Measurements from ENCODE around the gene SLC44A1.
A peak's percentile ranks its signal among the peaks of the same experiment; 100 is the strongest.

SLC44A1 gene

GRCh38 chr9:105438141-105438806 lies 193.8 kb downstream of the SLC44A1 start:
- H3K4me1 ChIP-seq (ENCODE audit: control insufficient read depth in 1 of 2, insufficient read depth in 2 of 2, low read length in 2 of 2) = no peaks in the 10 kb centered on the region
- no peak overlapping the region for H3K27ac ChIP-seq (ENCODE audit: low read length)
- no peaks in the 10 kb centered on the region for H3K27me3 ChIP-seq (ENCODE audit: low read depth, low read length)
- H3K9me3 ChIP-seq (ENCODE audit: control insufficient read depth in 1 of 2, low read length in 2 of 2) = no peaks in the 10 kb centered on the region
- H3K36me3 ChIP-seq (ENCODE audit: control insufficient read depth in 1 of 2, insufficient read depth in 2 of 2, low read length in 2 of 2) = no peaks in the 10 kb centered on the region
- peak overlapping the region in 1 of 2 donors; percentile 2 for H3K4me3 ChIP-seq (ENCODE audit: low read depth in 1 of 2, low read length in 2 of 2)

DNA sequence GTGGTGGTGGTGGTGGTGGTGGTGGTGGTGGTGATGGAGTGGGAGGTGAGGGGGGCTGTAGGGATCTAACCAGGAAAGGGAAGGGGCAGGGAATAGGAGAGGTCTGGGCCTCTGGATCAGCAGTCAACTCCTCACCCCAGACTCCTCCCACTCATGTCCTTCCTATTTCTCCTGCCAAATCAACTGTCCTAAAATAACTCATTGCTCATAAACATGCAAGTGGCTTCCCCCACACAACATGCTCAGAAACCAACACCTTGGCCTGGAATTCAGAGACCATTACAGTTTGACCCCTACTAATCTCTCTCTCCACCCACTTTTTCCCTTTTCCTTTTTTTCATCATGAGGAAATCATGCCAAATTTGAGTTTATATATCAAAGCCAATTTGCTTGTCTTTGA lies 195.0 kb downstream of the SLC44A1 start:
- no peak overlapping the region for H3K4me3 ChIP-seq (ENCODE audit: low read depth in 1 of 2, low read length in 2 of 2)
- no peak overlapping the region for H3K27ac ChIP-seq (ENCODE audit: low read length)
- H3K9me3 ChIP-seq (ENCODE audit: control insufficient read depth in 1 of 2, low read length in 2 of 2) = no peaks in the 10 kb centered on the region
- H3K4me1 ChIP-seq (ENCODE audit: control insufficient read depth in 1 of 2, insufficient read depth in 2 of 2, low read length in 2 of 2) = no peaks in the 10 kb centered on the region
- H3K27me3 ChIP-seq (ENCODE audit: low read depth, low read length) = no peaks in the 10 kb centered on the region
- no peaks in the 10 kb centered on the region for H3K36me3 ChIP-seq (ENCODE audit: control insufficient read depth in 1 of 2, insufficient read depth in 2 of 2, low read length in 2 of 2)

DNA sequence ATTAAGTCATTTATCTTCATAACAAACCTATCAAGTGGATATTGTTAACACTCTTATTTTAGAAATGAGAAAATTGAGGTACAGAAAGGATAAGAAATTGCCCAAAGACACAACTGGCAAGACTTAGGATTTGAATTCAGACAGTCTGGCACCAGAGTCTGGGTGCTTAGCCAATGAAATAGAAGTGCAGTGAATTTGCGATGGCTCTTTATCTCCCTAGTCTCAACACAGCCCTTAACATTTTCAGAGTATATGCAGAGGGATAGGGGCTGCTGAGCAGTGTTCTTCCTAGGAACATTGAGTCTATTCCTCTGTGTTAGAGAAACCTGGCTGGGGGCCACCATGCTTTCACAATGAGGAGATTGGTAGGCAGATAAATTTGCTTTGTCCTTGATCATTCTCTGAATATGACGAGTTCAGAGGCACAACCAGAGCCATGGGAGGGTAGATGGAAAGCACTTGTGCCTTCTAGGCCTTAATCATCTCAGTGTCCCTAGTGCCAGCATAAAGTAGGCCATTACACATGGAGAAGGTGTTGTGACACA lies 197.2 kb downstream of the SLC44A1 start:
- no peaks in the 10 kb centered on the region for H3K9me3 ChIP-seq (ENCODE audit: control insufficient read depth in 1 of 2, low read length in 2 of 2)
- H3K4me1 ChIP-seq (ENCODE audit: control insufficient read depth in 1 of 2, insufficient read depth in 2 of 2, low read length in 2 of 2) = no peaks in the 10 kb centered on the region
- no peak overlapping the region for H3K27ac ChIP-seq (ENCODE audit: low read length)
- no peaks in the 10 kb centered on the region for H3K27me3 ChIP-seq (ENCODE audit: low read depth, low read length)
- H3K4me3 ChIP-seq (ENCODE audit: low read depth in 1 of 2, low read length in 2 of 2) = no peak overlapping the region
- H3K36me3 ChIP-seq (ENCODE audit: control insufficient read depth in 1 of 2, insufficient read depth in 2 of 2, low read length in 2 of 2) = no peaks in the 10 kb centered on the region

- Histone ChIP-seq H3K9me3 (ENCODE audit: control insufficient read depth in 1 of 2, low read length in 2 of 2) (no peaks in the 10 kb centered on the region), H3K4me1 (ENCODE audit: control insufficient read depth in 1 of 2, insufficient read depth in 2 of 2, low read length in 2 of 2) (no peaks in the 10 kb centered on the region), H3K27ac (ENCODE audit: low read length) (no peak overlapping the region), H3K36me3 (ENCODE audit: control insufficient read depth in 1 of 2, insufficient read depth in 2 of 2, low read length in 2 of 2) (no peaks in the 10 kb centered on the region), H3K4me3 (ENCODE audit: low read depth in 1 of 2, low read length in 2 of 2) (no peak overlapping the region), H3K27me3 (ENCODE audit: low read depth, low read length) (no peaks in the 10 kb centered on the region)
Observed at GRCh38 chr9:105443121-105443520, 198.7 kb downstream of the SLC44A1 start.

- H3K27ac ChIP-seq (ENCODE audit: low read length) = no peak overlapping the region
Observed at GRCh38 chr9:105444130-105444529, 199.7 kb downstream of the SLC44A1 start.

GRCh38 chr9:105445203-105445881 lies 200.9 kb downstream of the SLC44A1 start:
- Histone ChIP-seq H3K9me3 (ENCODE audit: control insufficient read depth in 1 of 2, low read length in 2 of 2) (no peaks in the 10 kb centered on the region), H3K27ac (ENCODE audit: low read length) (no peak overlapping the region), H3K4me3 (ENCODE audit: low read depth in 1 of 2, low read length in 2 of 2) (no peak overlapping the region)

More at GRCh38 chr9:105444130-105444529, 199.7 kb downstream of the SLC44A1 start:
- H3K36me3 ChIP-seq (ENCODE audit: control insufficient read depth in 1 of 2, insufficient read depth in 2 of 2, low read length in 2 of 2) = no peaks in the 10 kb centered on the region
- H3K4me3 ChIP-seq (ENCODE audit: low read depth in 1 of 2, low read length in 2 of 2) = no peak overlapping the region
- H3K9me3 ChIP-seq (ENCODE audit: control insufficient read depth in 1 of 2, low read length in 2 of 2) = no peaks in the 10 kb centered on the region
- H3K4me1 ChIP-seq (ENCODE audit: control insufficient read depth in 1 of 2, insufficient read depth in 2 of 2, low read length in 2 of 2) = peaks cover 0 to 6% of the 10 kb centered on the region in 2 donors
- H3K27me3 ChIP-seq (ENCODE audit: low read depth, low read length) = no peaks in the 10 kb centered on the region

DNA sequence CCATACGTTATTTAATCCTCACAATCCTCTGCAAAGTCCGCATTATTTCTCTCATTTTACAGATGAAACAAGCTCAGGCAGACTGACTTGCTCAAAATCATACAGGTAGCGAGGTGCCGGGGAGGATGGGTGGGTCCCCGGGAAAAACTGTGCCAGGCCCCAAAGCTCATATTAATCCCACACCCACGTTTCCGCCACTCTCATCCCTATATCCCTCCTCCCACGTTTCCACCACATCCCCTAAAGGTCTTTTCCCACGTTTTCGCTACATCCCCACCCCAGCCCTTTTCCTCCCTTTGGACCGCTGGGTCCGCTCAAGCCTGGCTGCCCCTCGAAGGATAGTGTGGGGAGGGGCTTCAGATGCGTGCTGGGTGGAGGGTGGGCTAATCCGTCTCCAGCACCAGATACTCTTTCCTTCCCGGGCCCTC lies 202.9 kb downstream of the SLC44A1 start:
- peak overlapping the region; percentile 25 for H3K27ac ChIP-seq (ENCODE audit: low read length)
- H3K4me1 ChIP-seq (ENCODE audit: control insufficient read depth in 1 of 2, insufficient read depth in 2 of 2, low read length in 2 of 2) = peaks cover 0 to 7% of the 10 kb centered on the region in 2 donors
- no peaks in the 10 kb centered on the region for H3K27me3 ChIP-seq (ENCODE audit: low read depth, low read length)
- no peaks in the 10 kb centered on the region for H3K9me3 ChIP-seq (ENCODE audit: control insufficient read depth in 1 of 2, low read length in 2 of 2)
- peak overlapping the region; percentile 88 to 92 for H3K4me3 ChIP-seq (ENCODE audit: low read depth in 1 of 2, low read length in 2 of 2)
- no peaks in the 10 kb centered on the region for H3K36me3 ChIP-seq (ENCODE audit: control insufficient read depth in 1 of 2, insufficient read depth in 2 of 2, low read length in 2 of 2)

More at GRCh38 chr9:105445203-105445881, 200.9 kb downstream of the SLC44A1 start:
- no peaks in the 10 kb centered on the region for H3K27me3 ChIP-seq (ENCODE audit: low read depth, low read length)
- H3K36me3 ChIP-seq (ENCODE audit: control insufficient read depth in 1 of 2, insufficient read depth in 2 of 2, low read length in 2 of 2) = no peaks in the 10 kb centered on the region
- H3K4me1 ChIP-seq (ENCODE audit: control insufficient read depth in 1 of 2, insufficient read depth in 2 of 2, low read length in 2 of 2) = peaks cover 0 to 7% of the 10 kb centered on the region in 2 donors

DNA sequence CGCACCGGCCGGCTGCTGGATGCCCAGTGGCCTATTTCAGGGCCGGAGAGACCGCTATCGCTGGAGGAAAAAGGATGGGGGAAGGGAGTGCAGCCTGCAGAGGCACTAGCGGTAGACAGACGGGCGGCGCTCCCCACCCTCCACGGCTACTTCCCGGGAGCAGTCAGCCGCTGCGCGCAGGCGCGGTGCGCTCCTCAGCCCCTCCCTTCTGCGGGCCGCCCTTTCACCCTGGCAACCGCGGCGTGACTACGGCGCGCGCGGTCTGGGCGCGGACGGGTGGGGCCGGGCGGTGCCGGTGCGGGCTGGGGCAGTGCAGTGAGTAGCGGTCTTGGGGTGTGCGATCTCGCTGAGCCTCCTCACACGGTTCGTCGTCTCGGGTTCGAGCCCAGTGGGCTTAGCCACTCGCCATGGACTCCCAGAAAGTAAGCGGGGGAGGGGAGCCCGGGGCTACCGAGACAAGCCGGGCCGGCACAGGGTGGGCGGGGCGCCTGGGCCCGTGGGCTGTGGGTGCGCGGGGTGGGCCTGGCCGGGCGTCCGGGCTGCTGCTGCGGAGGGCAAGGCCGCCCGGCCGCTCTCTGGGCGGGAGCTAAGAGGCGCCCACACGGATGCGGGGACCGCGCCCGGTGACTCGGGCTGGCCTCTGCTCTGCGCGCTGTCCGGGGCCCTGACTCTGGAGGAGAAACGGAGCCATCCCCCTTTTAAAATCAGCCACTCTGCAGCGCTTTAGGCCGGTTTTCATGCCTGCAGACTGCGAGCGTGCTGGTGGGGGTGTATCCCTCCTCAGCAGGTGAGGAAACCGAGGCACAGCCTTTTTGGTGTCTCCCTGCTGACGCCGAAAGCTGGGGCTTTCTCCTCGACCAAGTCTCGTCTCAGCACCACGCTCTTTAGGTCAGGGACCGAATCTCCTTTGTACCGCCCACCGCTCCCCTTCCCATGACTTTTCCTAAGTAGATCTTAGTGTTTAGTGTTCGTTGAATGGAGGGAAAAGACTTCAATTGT lies 203.7 kb downstream of the SLC44A1 start, which contains the start of gene FSD1L:
Gene FSD1L (plus strand): TSS at position 221 of the 999 bp plus-strand sequence. CDS start 187 bp downstream, at position 408.
- H3K27me3 ChIP-seq (ENCODE audit: low read depth, low read length) = no peaks in the 10 kb centered on the region
- H3K36me3 ChIP-seq (ENCODE audit: control insufficient read depth in 1 of 2, insufficient read depth in 2 of 2, low read length in 2 of 2) = no peaks in the 10 kb centered on the region
- H3K9me3 ChIP-seq (ENCODE audit: control insufficient read depth in 1 of 2, low read length in 2 of 2) = no peaks in the 10 kb centered on the region
- H3K4me1 ChIP-seq (ENCODE audit: control insufficient read depth in 1 of 2, insufficient read depth in 2 of 2, low read length in 2 of 2) = peaks cover 0 to 7% of the 10 kb centered on the region in 2 donors
- peak within 1 kb of the TSS; percentile 88 to 92 for H3K4me3 ChIP-seq (ENCODE audit: low read depth in 1 of 2, low read length in 2 of 2)
- peak within 1 kb of the TSS; percentile 43 for H3K27ac ChIP-seq (ENCODE audit: low read length)

GRCh38 chr9:105449081-105449480 lies 204.6 kb downstream of the SLC44A1 start:
- no peaks in the 10 kb centered on the region for H3K27me3 ChIP-seq (ENCODE audit: low read depth, low read length)
- H3K36me3 ChIP-seq (ENCODE audit: control insufficient read depth in 1 of 2, insufficient read depth in 2 of 2, low read length in 2 of 2) = no peaks in the 10 kb centered on the region
- peaks cover 0 to 7% of the 10 kb centered on the region in 2 donors for H3K4me1 ChIP-seq (ENCODE audit: control insufficient read depth in 1 of 2, insufficient read depth in 2 of 2, low read length in 2 of 2)
- peak overlapping the region; percentile 43 for H3K27ac ChIP-seq (ENCODE audit: low read length)
- no peaks in the 10 kb centered on the region for H3K9me3 ChIP-seq (ENCODE audit: control insufficient read depth in 1 of 2, low read length in 2 of 2)
- H3K4me3 ChIP-seq (ENCODE audit: low read depth in 1 of 2, low read length in 2 of 2) = peak overlapping the region; percentile 88 to 92

- no peaks in the 10 kb centered on the region for H3K36me3 ChIP-seq (ENCODE audit: control insufficient read depth in 1 of 2, insufficient read depth in 2 of 2, low read length in 2 of 2)
- H3K9me3 ChIP-seq (ENCODE audit: control insufficient read depth in 1 of 2, low read length in 2 of 2) = no peaks in the 10 kb centered on the region
- H3K4me1 ChIP-seq (ENCODE audit: control insufficient read depth in 1 of 2, insufficient read depth in 2 of 2, low read length in 2 of 2) = peaks cover 0 to 7% of the 10 kb centered on the region in 2 donors
Observed at GRCh38 chr9:105452185-105452584, 207.7 kb downstream of the SLC44A1 start.

More at GRCh38 chr9:105452185-105452584, 207.7 kb downstream of the SLC44A1 start:
- Histone ChIP-seq H3K27me3 (ENCODE audit: low read depth, low read length) (no peaks in the 10 kb centered on the region), H3K27ac (ENCODE audit: low read length) (no peak overlapping the region), H3K4me3 (ENCODE audit: low read depth in 1 of 2, low read length in 2 of 2) (no peak overlapping the region)
